A673 (cell line): ENCODE measurements around the gene DHPS. TPM values are rescaled to one million over a fixed set of nuclear protein-coding genes. Genes with fewer than 3 reads are reported as not detected.

Experiments used
- BruUV-seq: library from RNA; stranded (reverse); fragments of 400-500 nt; replicated peaks from 2 replicates; lab custom pipeline; 2021; lab: Mats Ljungman, UMichigan
- CTCF ChIA-PET: fragments of 300-600 bp; sonication (Branson Sonifier 250); formaldehyde crosslinking; loops from one replicate; lab custom pipeline; 2022; ENCODE audit warnings: antibody characterized with exemption; lab: Charles Lee
- POLR2A ChIA-PET: fragments of 300-600 bp; sonication (Branson Sonifier 250); formaldehyde crosslinking; loops from one replicate; lab custom pipeline; 2022; ENCODE audit warnings: antibody characterized with exemption; ENCODE audit not compliant: low non-redundant PET; lab: Charles Lee
- DNase-seq: peaks from one replicate; pipeline ENCODE4 v3.0.0-alpha.2; 2015; ENCODE audit warnings: low spot score
- H3K27ac ChIP-seq: fragments of 200-600 bp; sonication (generic); 2 replicates; pipeline ENCODE4 v1.5.1; 2016; ENCODE audit warnings: mixed run types, low read depth, mild to moderate bottlenecking, mixed read lengths, antibody characterized with exemption, low read length; ENCODE audit not compliant: poor library complexity, severe bottlenecking
- H3K27me3 ChIP-seq: fragments of 200-600 bp; sonication (generic); replicated peaks from 2 replicates; pipeline ENCODE4 v1.6.1; 2017; ENCODE audit warnings: mixed run types, low read depth, mild to moderate bottlenecking, mixed read lengths, antibody characterized with exemption, low read length; ENCODE audit not compliant: insufficient read depth, poor library complexity
- H3K36me3 ChIP-seq: fragments of 200-600 bp; sonication (generic); 2 replicates; pipeline ENCODE4 v1.6.1; 2016; ENCODE audit warnings: mixed run types, mild to moderate bottlenecking, mixed read lengths, antibody characterized with exemption, low read length; ENCODE audit not compliant: insufficient read depth, poor library complexity, severe bottlenecking
- H3K4me1 ChIP-seq: fragments of 200-600 bp; sonication (generic); 2 replicates; pipeline ENCODE4 v1.6.1; 2017; ENCODE audit warnings: mixed run types, mild to moderate bottlenecking, mixed read lengths, antibody characterized with exemption, low read length; ENCODE audit not compliant: insufficient read depth, poor library complexity, severe bottlenecking
- H3K4me3 ChIP-seq: fragments of 200-600 bp; sonication (generic); 2 replicates; pipeline ENCODE4 v1.5.1; 2016; ENCODE audit warnings: low read depth, mixed run types, mild to moderate bottlenecking, mixed read lengths, low read length; ENCODE audit not compliant: poor library complexity, severe bottlenecking
- H3K9me3 ChIP-seq: fragments of 200-600 bp; sonication (generic); 2 replicates; pipeline ENCODE4 v1.6.1; 2016; ENCODE audit warnings: mixed run types, low read depth, mild to moderate bottlenecking, mixed read lengths, antibody characterized with exemption, low read length; ENCODE audit not compliant: poor library complexity, severe bottlenecking
- CTCF ChIP-seq: fragments of 300-800, 200-600 bp; sonication (generic); conservative IDR thresholded peaks from 2 replicates; pipeline ENCODE4 v1.5.1; 2017; ENCODE audit warnings: low read depth, mild to moderate bottlenecking, antibody characterized with exemption, low read length, moderate library complexity, mixed read lengths
- EZH2 ChIP-seq: fragments of 200-600 bp; sonication (generic); IDR thresholded peaks from 2 replicates; pipeline ENCODE4 v1.6.1; 2017; ENCODE audit warnings: borderline replicate concordance, low read depth, mild to moderate bottlenecking, mixed read lengths, antibody characterized with exemption, low read length; ENCODE audit not compliant: poor library complexity, severe bottlenecking
- intact Hi-C: fragments of 100-400 bp; cut with micrococcal nuclease; formaldehyde crosslinking; loops from one replicate; pipeline ENCODE4 v1.10.0; 2022; ENCODE audit not compliant: unreplicated experiment
- total RNA-seq: library from RNA; stranded (reverse); gene quantifications from 2 replicates; pipeline ENCODE4 v1.2.3, GENCODE V29; 2021

The DHPS gene
- total RNA-seq, 1 experiment from 2014 or later: 117 TPM

GRCh38 chr19:12672744-12673143 is 8.9 kb downstream of the DHPS start:
- ChIA-PET POLR2A (no interaction called here), CTCF (interaction anchor here (0.6 to 1.8 kb wide), 3 partner anchors 22 to 582 kb away, joined by 4 to 7 read pairs (median 5); no protein-coding TSS in a partner anchor)
- BruUV-seq: no TSS peak
- no peaks in the 10 kb centered on the region for H3K27me3 ChIP-seq
- intact Hi-C loops: loop anchor here (1.0 to 10.0 kb wide), 2 partner anchors 108 to 618 kb away; partner anchors contain the start of gene ZNF878
- H3K9me3 ChIP-seq: no peaks in the 10 kb centered on the region
- no peak overlapping the region for H3K4me3 ChIP-seq
- peaks cover 13% of the 10 kb centered on the region for H3K4me1 ChIP-seq
- peaks cover 44% of the 10 kb centered on the region for H3K36me3 ChIP-seq
- H3K27ac ChIP-seq: no peak overlapping the region
- DNase-seq: no peak
- TF ChIP-seq CTCF: no peak
- no peak for TF ChIP-seq EZH2

- Histone ChIP-seq H3K9me3 (no peaks in the 10 kb centered on the region), H3K4me1 (peaks cover 18% of the 10 kb centered on the region), H3K27me3 (no peaks in the 10 kb centered on the region), H3K36me3 (peaks cover 23% of the 10 kb centered on the region), H3K27ac (peak overlapping the region; percentile 97), H3K4me3 (peak overlapping the region; percentile 89)
- BruUV-seq: TSS peak; percentile 61
- POLR2A ChIA-PET: interaction anchor here (0.7 kb wide), 1 partner anchor 67 kb away, joined by 3 read pairs; the partner anchor contains the start of gene GET3
- TF ChIP-seq EZH2: no peak
- no peak for TF ChIP-seq CTCF
- no peak for DNase-seq
- CTCF ChIA-PET: no interaction called here
- intact Hi-C loops: loop anchor here (10.0 kb wide), 1 partner anchor 616 kb away; the partner anchor contains the start of gene ZNF878
Observed at GRCh38 chr19:12670159-12670928, 11.3 kb downstream of the DHPS start.

GRCh38 chr19:12669270-12670158 is 12.2 kb downstream of the DHPS start:
- TF ChIP-seq CTCF (no peak), EZH2 (no peak)
- POLR2A ChIA-PET: no interaction called here
- no TSS peak for BruUV-seq
- Histone ChIP-seq H3K4me3 (peak overlapping the region; percentile 89), H3K27ac (peak overlapping the region; percentile 97), H3K36me3 (peaks cover 21% of the 10 kb centered on the region), H3K4me1 (peaks cover 18% of the 10 kb centered on the region), H3K27me3 (no peaks in the 10 kb centered on the region), H3K9me3 (no peaks in the 10 kb centered on the region)
- CTCF ChIA-PET: interaction anchor here (0.7 kb wide), 1 partner anchor 12 kb away, joined by 3 read pairs; the partner anchor contains the start of gene DHPS
- peak; percentile 84 for DNase-seq
- intact Hi-C loops: loop anchor here (10.0 kb wide), 1 partner anchor 615 kb away; the partner anchor contains the start of gene ZNF878
